Glutamatergic neuron (in vitro differentiated cells): ENCODE results near the gene PCDHA11. TPM values are rescaled to one million over a fixed set of nuclear protein-coding genes. Genes with fewer than 3 reads are reported as not detected.

ENCODE experiments used
- total RNA-seq: library from RNA; stranded (reverse); fragmentation: NEBNext Ultra II Directional; extraction: Animal tissue kit (Norgen Biotek cat#: 25700); gene quantifications from one replicate; pipeline ENCODE4 v1.2.1, GENCODE V29; 2021; ENCODE audit not compliant: unreplicated experiment

PCDHA11 gene
- total RNA-seq, 1 donor from 2014 or later: 23.2 TPM

Other genes starting within 250 kb of the PCDHA11 start
- gene CD14, start 235.8 kb upstream of the PCDHA11 start, total RNA-seq: 0.64 TPM
- gene TMCO6, start 229.5 kb upstream of the PCDHA11 start, total RNA-seq: 12.5 TPM
- 59.6 TPM for gene NDUFA2, start 221.3 kb upstream of the PCDHA11 start, total RNA-seq
- 87.9 TPM for gene IK, start 221.1 kb upstream of the PCDHA11 start, total RNA-seq
- gene WDR55, start 204.1 kb upstream of the PCDHA11 start, total RNA-seq: 31.5 TPM
- gene DND1, start 195.4 kb upstream of the PCDHA11 start, total RNA-seq: 5.4 TPM
- 162 TPM for gene HARS1, start 177.6 kb upstream of the PCDHA11 start, total RNA-seq
- 56.7 TPM for gene HARS2, start 177.5 kb upstream of the PCDHA11 start, total RNA-seq
- 71.3 TPM for gene ZMAT2, start 168.5 kb upstream of the PCDHA11 start, total RNA-seq
- 0.69 TPM for gene PCDHA1, start 82.8 kb upstream of the PCDHA11 start, total RNA-seq
- gene PCDHA2, start 74.1 kb upstream of the PCDHA11 start, total RNA-seq: 20.9 TPM
- 17.9 TPM for gene PCDHA3, start 67.9 kb upstream of the PCDHA11 start, total RNA-seq
- gene PCDHA4, start 61.9 kb upstream of the PCDHA11 start, total RNA-seq: 29.7 TPM
- gene PCDHA5, start 47.3 kb upstream of the PCDHA11 start, total RNA-seq: 11.8 TPM
- gene PCDHA6, start 41.0 kb upstream of the PCDHA11 start, total RNA-seq: 29.8 TPM
- 22.9 TPM for gene PCDHA7, start 34.7 kb upstream of the PCDHA11 start, total RNA-seq
- 14.6 TPM for gene PCDHA8, start 27.8 kb upstream of the PCDHA11 start, total RNA-seq
- 18.9 TPM for gene PCDHA9, start 20.6 kb upstream of the PCDHA11 start, total RNA-seq
- 47.7 TPM for gene PCDHA10, start 13.1 kb upstream of the PCDHA11 start, total RNA-seq
- gene PCDHA12, start 6.4 kb downstream of the PCDHA11 start, total RNA-seq: 32.4 TPM
- 10.2 TPM for gene PCDHA13, start 13.2 kb downstream of the PCDHA11 start, total RNA-seq
- gene PCDHAC1, start 57.3 kb downstream of the PCDHA11 start, total RNA-seq: 25.2 TPM
- 6.0 TPM for gene PCDHAC2, start 97.5 kb downstream of the PCDHA11 start, total RNA-seq
- not detected for gene PCDHB1, start 182.4 kb downstream of the PCDHA11 start, total RNA-seq
- 103 TPM for gene PCDHB2, start 225.7 kb downstream of the PCDHA11 start, total RNA-seq
- gene PCDHB3, start 231.5 kb downstream of the PCDHA11 start, total RNA-seq: 36.9 TPM